ENCODE results near the gene SLC12A9. TPM values are rescaled to one million over a fixed set of nuclear protein-coding genes. Genes with fewer than 3 reads are reported as not detected.

SLC12A9 gene
- total RNA-seq, 4 donors from 2014 or later: 22.5 to 33.8 (median 26.4) TPM

DNA sequence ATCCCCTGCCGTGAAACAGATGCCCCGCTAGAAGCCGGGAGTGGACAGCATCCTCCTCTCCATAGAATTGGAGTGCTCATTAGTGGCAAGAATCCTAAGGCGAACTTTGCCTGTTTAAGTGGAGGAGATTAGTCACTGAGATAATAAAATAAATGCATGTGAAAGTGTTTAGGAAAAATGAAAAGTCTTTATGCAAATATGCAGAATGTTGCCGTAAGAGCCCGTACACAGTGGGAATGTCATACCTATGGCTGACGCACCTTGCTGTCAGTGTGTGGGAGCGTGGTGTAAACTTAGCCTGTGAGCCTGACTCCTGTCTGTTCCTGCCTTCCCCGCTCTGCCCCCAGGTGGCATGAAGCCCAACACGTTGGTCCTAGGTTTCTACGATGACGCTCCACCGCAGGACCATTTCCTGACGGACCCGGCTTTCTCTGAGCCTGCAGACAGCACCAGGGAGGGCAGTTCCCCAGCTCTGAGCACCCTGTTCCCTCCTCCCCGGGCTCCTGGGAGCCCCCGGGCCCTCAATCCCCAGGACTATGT is 12.9 kb downstream of the SLC12A9 start:
- no peaks in the 10 kb centered on the region for H3K27me3 ChIP-seq
- no peaks in the 10 kb centered on the region for H3K9me3 ChIP-seq
- TF ChIP-seq POLR2A (IDR thresholded peaks at IDR 0.05) (no peak), POLR2AphosphoS5 (IDR thresholded peaks at IDR 0.05) (no peak), EP300 (IDR thresholded peaks at IDR 0.05) (no peak)
- TF ChIP-seq, protein P1, sequence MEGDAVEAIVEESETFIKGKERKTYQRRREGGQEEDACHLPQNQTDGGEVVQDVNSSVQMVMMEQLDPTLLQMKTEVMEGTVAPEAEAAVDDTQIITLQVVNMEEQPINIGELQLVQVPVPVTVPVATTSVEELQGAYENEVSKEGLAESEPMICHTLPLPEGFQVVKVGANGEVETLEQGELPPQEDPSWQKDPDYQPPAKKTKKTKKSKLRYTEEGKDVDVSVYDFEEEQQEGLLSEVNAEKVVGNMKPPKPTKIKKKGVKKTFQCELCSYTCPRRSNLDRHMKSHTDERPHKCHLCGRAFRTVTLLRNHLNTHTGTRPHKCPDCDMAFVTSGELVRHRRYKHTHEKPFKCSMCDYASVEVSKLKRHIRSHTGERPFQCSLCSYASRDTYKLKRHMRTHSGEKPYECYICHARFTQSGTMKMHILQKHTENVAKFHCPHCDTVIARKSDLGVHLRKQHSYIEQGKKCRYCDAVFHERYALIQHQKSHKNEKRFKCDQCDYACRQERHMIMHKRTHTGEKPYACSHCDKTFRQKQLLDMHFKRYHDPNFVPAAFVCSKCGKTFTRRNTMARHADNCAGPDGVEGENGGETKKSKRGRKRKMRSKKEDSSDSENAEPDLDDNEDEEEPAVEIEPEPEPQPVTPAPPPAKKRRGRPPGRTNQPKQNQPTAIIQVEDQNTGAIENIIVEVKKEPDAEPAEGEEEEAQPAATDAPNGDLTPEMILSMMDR (IDR thresholded peaks at IDR 0.05): no peak
- DNase-seq (ENCODE audit: low spot score in 2 of 2): no peak
- WGBS: 36% methylated on average over 17 of the region's 17 CpGs
- H3K4me1 ChIP-seq: peaks cover 40% of the 10 kb centered on the region
- peaks cover 30% of the 10 kb centered on the region for H3K36me3 ChIP-seq
- peak overlapping the region; percentile 94 for H3K4me3 ChIP-seq
- H3K27ac ChIP-seq: peak overlapping the region; percentile 98

DNA sequence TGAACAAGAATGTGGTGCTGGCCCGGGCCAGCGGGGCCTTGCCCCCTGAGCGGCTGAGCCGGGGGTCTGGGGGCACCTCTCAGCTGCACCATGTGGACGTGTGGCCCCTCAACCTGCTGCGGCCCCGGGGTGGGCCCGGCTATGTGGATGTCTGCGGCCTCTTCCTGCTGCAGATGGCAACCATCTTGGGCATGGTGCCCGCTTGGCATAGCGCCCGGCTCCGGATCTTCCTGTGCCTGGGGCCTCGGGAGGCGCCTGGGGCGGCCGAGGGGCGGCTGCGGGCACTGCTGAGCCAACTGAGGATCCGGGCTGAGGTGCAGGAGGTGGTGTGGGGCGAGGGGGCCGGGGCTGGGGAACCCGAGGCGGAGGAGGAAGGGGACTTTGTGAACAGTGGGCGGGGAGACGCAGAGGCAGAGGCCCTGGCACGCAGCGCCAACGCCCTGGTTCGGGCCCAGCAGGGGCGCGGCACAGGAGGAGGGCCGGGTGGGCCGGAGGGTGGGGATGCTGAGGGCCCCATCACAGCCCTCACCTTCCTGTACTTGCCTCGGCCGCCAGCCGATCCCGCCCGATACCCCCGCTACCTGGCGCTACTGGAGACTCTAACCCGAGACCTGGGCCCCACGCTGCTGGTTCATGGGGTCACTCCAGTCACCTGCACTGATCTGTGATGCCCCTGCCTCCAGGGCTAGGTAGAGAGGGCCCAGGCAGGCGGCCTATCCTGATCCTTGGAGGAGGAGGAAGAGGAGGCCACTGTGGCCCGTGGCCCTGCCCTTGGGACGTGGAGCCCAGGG is 13.6 kb downstream of the SLC12A9 start:
- H3K36me3 ChIP-seq: peaks cover 28% of the 10 kb centered on the region
- 19% methylated on average over 3 of the region's 46 CpGs for WGBS
- H3K9me3 ChIP-seq: no peaks in the 10 kb centered on the region
- DNase-seq (ENCODE audit: low spot score in 2 of 2): peak; percentile 91 to 92
- no peaks in the 10 kb centered on the region for H3K27me3 ChIP-seq
- peaks cover 40% of the 10 kb centered on the region for H3K4me1 ChIP-seq
- no peak for TF ChIP-seq EP300 (IDR thresholded peaks at IDR 0.05)
- no peak for TF ChIP-seq POLR2A (IDR thresholded peaks at IDR 0.05)
- TF ChIP-seq, protein P1 (IDR thresholded peaks at IDR 0.05): no peak
- no peak for TF ChIP-seq POLR2AphosphoS5 (IDR thresholded peaks at IDR 0.05)
- peak overlapping the region; percentile 94 for H3K4me3 ChIP-seq
- peak overlapping the region; percentile 98 for H3K27ac ChIP-seq

DNA sequence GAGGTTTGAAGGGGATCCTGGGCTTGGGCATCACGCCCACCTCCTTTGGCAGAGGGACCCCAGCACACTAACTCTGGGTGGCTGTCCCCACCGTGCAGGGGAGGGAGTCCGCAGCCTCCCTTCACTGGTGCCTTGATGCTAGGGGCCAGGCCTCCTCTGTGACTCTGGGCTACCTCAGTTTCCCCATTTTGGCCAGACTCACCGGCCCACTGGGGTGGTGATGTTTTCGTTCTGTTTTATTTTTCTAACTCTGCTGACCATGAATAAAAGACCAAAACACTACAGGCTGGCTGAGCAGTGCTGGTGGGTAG is 14.2 kb downstream of the SLC12A9 start:
- TF ChIP-seq EP300 (IDR thresholded peaks at IDR 0.05) (no peak), POLR2A (IDR thresholded peaks at IDR 0.05) (no peak), POLR2AphosphoS5 (IDR thresholded peaks at IDR 0.05) (no peak)
- TF ChIP-seq, protein P1 (IDR thresholded peaks at IDR 0.05): no peak
- 17% methylated on average over 3 of the region's 5 CpGs for WGBS

DNA sequence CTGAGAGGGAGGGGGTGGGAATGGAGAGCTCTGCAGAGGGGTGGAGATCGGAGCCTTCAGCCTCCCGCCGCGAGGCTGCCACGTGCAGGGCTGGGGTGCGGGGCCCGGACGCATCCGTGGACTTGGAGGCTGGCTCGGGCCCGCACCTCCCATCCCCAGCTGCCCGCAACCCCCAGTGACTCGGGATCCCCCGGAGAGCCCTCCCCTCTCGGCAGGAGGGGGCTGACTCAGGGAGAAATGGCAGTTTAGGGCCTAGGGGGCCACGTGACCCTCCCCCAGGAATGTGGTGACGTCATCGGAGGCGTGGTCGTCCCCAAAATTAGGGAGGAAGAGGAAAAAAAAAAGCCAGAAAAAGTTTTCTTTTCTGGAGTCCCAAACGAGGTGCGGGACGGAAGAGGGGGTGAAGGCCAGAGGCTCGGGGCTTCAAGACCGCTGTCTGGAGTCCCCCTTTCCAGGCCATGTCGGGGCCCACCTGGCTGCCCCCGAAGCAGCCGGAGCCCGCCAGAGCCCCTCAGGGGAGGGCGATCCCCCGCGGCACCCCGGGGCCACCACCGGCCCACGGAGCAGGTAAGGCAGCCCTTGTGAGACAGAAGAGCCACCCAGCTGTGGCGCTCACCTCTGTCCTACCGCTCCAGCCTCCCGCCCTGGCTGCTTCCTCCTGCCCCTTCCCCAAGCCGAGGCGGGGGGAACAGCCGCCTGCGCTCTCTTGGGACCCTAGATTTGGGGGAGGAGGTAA is 14.7 kb downstream of the SLC12A9 start, which contains the start of gene TRIP6:
TRIP6 (plus strand) TSS at position 348 of the 736 bp plus-strand sequence; CDS start at position 459, 111 bp downstream.
- H3K27me3 ChIP-seq: no peaks in the 10 kb centered on the region
- WGBS: 3% methylated on average over 37 of the region's 42 CpGs
- H3K4me3 ChIP-seq: peak within 1 kb of the TSS; percentile 94
- DNase-seq (ENCODE audit: low spot score in 2 of 2): peak; percentile 96 to 97
- no peaks in the 10 kb centered on the region for H3K9me3 ChIP-seq
- H3K36me3 ChIP-seq: peaks cover 27% of the 10 kb centered on the region
- no peak for TF ChIP-seq POLR2A (IDR thresholded peaks at IDR 0.05)
- TF ChIP-seq EP300 (IDR thresholded peaks at IDR 0.05): no peak
- peak in 2 of 3 donors; percentile 4 to 78 for TF ChIP-seq POLR2AphosphoS5 (IDR thresholded peaks at IDR 0.05)
- peak within 1 kb of the TSS; percentile 98 for H3K27ac ChIP-seq
- peaks cover 40% of the 10 kb centered on the region for H3K4me1 ChIP-seq

More for the DNA sequence above, 14.2 kb downstream of the SLC12A9 start:
- no peaks in the 10 kb centered on the region for H3K27me3 ChIP-seq
- H3K4me3 ChIP-seq: peak overlapping the region; percentile 94
- no peaks in the 10 kb centered on the region for H3K9me3 ChIP-seq
- peak overlapping the region; percentile 98 for H3K27ac ChIP-seq
- H3K36me3 ChIP-seq: peaks cover 28% of the 10 kb centered on the region
- peaks cover 40% of the 10 kb centered on the region for H3K4me1 ChIP-seq
- no peak for DNase-seq (ENCODE audit: low spot score in 2 of 2)

DNA sequence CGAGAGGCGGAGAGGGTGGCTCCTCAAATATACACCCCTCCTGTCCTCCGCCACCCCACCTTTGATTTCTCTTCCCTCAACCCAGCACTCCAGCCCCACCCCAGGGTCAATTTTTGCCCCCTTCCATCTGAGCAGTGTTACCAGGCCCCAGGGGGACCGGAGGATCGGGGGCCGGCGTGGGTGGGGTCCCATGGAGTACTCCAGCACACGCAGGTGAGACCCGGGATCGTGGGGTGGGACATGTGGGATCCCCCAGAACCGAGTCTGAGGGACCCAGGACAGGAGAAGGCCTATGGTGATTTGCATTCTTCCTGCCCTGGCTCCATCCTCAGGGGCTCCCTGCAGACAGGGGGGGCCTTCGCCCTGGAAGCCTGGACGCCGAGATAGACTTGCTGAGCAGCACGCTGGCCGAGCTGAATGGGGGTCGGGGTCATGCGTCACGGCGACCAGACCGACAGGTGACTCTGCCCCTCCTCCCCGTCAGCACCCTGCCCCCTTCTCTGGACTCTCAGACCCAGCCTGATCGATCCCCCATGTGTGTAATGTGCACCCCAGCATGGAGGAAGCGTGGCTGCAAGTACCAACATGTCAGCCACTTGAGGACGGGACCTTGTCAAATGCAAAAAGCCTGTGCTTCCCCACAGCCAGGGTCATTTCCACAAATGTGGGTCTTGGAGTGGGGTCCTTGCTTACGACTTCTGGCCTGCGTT is 15.4 kb downstream of the SLC12A9 start:
- no peak for TF ChIP-seq EP300 (IDR thresholded peaks at IDR 0.05)
- no peak for TF ChIP-seq POLR2AphosphoS5 (IDR thresholded peaks at IDR 0.05)
- no peak for TF ChIP-seq POLR2A (IDR thresholded peaks at IDR 0.05)
- TF ChIP-seq, protein P1 (IDR thresholded peaks at IDR 0.05): no peak
- Histone ChIP-seq H3K27me3 (no peaks in the 10 kb centered on the region), H3K4me1 (peaks cover 40% of the 10 kb centered on the region), H3K4me3 (peak overlapping the region; percentile 94), H3K27ac (peak overlapping the region; percentile 98), H3K36me3 (peaks cover 26% of the 10 kb centered on the region), H3K9me3 (no peaks in the 10 kb centered on the region)
- no peak for DNase-seq (ENCODE audit: low spot score in 2 of 2)
- WGBS: 8% methylated on average over 18 of the region's 27 CpGs
